HG02973 (cell line): ENCODE results near the gene HNRNPUL2.

Experiments
- ATAC-seq: cut with Tn5 transposase; IDR thresholded peaks from one replicate; pipeline ENCODE4 v1.9.1; 2021; ENCODE audit warnings: moderate library complexity; ENCODE audit not compliant: unreplicated experiment

HNRNPUL2 gene

GRCh38 chr11:62727872-62728170, 564 bp upstream of the HNRNPUL2 start:
- ATAC-seq, result peak; percentile 43

GRCh38 chr11:62726915-62727164, 417 bp downstream of the HNRNPUL2 start:
- no peak for ATAC-seq

- ATAC-seq, result peak; percentile 8
Observed at GRCh38 chr11:62726156-62726914, 922 bp downstream of the HNRNPUL2 start.

GRCh38 chr11:62725646-62726045, 1.6 kb downstream of the HNRNPUL2 start:
- ATAC-seq, result no peak

GRCh38 chr11:62724171-62724570, 3.1 kb downstream of the HNRNPUL2 start:
- no peak for ATAC-seq

GRCh38 chr11:62721994-62722393, 5.3 kb downstream of the HNRNPUL2 start:
- no peak for ATAC-seq

GRCh38 chr11:62719302-62719978, 7.8 kb downstream of the HNRNPUL2 start:
- ATAC-seq, result no peak

GRCh38 chr11:62716816-62717215, 10.4 kb downstream of the HNRNPUL2 start:
- no peak for ATAC-seq

- no peak for ATAC-seq
Observed at GRCh38 chr11:62716206-62716605, 11.1 kb downstream of the HNRNPUL2 start.

GRCh38 chr11:62715150-62716130, 11.8 kb downstream of the HNRNPUL2 start:
- no peak for ATAC-seq

GRCh38 chr11:62713343-62713742, 13.9 kb downstream of the HNRNPUL2 start:
- ATAC-seq, result no peak

GRCh38 chr11:62712861-62713260, 14.4 kb downstream of the HNRNPUL2 start:
- no peak for ATAC-seq

GRCh38 chr11:62712276-62712812, 14.9 kb downstream of the HNRNPUL2 start:
- ATAC-seq, result no peak

GRCh38 chr11:62710001-62710345, 17.3 kb downstream of the HNRNPUL2 start:
- no peak for ATAC-seq

GRCh38 chr11:62709247-62710000, 17.8 kb downstream of the HNRNPUL2 start:
- peak; percentile 56 for ATAC-seq

GRCh38 chr11:62708793-62709192, 18.5 kb downstream of the HNRNPUL2 start:
- peak; percentile 4 for ATAC-seq

- no peak for ATAC-seq
Observed at GRCh38 chr11:62708392-62708791, 18.9 kb downstream of the HNRNPUL2 start.

GRCh38 chr11:62707277-62707861, 19.9 kb downstream of the HNRNPUL2 start, which contains the start of the genes BSCL2 and GNG3:
BSCL2 (minus strand) TSS chr11:62707424; CDS start chr11:62707195, 229 bp downstream.
GNG3 (plus strand) TSS chr11:62707676; CDS start chr11:62708296, 620 bp downstream.
- ATAC-seq, result no peak

GRCh38 chr11:62706850-62707247, 20.4 kb downstream of the HNRNPUL2 start:
- ATAC-seq, result no peak
